Stimulated activated CD8-positive, alpha-beta memory T cell treated with anti-CD3 and anti-CD28 coated beads, Interleukin-4, amount 100 ng/mL, for 4 hours (primary cell): Measurements from ENCODE around the gene ZBTB11.
"Not testable (repeated sequence)": the region's sequence is repeated elsewhere in the genome, so short reads cannot be mapped to it uniquely, and the experiment has no call there.

Experiments used
- DNase-seq, 2 donors: peaks; one replicate each; pipeline ENCODE4 v3.0.0-alpha.2; 2020; ENCODE audit warnings: low read depth in 2 of 2, low spot score in 1 of 2

Gene ZBTB11

DNA sequence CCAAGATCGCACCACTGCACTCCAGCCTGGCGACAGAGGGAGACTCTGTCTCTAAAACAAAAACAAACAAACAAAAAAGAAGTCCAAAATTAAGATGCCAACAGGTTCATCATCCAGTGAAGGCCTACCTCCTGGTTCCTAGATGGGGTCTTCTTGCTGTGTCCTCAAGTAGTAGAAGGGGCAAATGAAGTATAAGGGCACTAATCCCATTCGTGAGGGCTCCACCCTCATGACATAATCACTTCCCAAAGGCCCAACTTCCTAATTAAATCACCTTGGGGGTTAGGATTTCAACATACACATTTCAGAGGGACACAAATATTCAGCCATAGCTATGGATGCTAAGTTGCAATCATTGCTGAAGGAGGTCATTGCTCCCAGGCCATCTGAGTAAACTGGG, 57.2 kb downstream of the ZBTB11 start:
- no peak for DNase-seq

DNA sequence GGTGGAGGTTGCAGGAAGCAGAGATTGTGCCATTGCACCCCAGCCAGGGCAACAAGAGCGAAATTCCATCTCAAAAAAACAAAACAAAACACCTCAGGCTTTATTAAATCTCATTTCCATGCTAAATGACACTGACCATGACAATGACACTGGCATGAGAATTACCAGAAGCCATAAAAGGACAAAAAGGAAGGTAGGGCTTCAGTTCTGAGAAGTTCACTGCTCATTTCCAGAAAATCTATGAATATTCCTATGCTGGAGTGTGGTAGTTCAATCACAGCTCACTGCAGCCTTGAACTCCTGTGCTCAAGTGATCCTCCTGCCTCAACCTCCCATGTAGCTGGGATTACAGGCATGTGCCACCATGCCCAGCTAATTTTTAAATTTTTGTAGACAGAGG, 58.2 kb downstream of the ZBTB11 start:
- no peak for DNase-seq

DNA sequence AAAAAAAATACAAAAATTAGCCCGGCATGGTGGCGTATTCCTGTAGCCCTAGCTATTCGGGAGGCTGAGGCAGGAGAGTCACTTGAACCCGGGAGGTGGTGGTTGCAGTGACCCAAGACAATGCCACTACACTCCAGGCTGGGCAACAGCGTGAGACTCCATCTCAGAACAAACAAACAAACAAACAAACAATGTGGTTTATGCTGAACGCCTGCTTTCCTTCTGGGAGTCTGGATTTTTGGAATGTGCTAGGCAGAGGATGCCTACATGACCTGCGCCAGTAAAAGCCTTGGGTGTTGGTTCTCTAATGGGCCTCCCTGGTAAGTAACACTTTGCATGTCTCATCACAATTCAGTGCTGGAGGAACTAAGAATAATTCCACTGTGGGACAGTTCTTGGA, 59.5 kb downstream of the ZBTB11 start:
- DNase-seq: no peak

GRCh38 chr3:101615525-101615924, 61.4 kb downstream of the ZBTB11 start:
- DNase-seq: no peak

DNA sequence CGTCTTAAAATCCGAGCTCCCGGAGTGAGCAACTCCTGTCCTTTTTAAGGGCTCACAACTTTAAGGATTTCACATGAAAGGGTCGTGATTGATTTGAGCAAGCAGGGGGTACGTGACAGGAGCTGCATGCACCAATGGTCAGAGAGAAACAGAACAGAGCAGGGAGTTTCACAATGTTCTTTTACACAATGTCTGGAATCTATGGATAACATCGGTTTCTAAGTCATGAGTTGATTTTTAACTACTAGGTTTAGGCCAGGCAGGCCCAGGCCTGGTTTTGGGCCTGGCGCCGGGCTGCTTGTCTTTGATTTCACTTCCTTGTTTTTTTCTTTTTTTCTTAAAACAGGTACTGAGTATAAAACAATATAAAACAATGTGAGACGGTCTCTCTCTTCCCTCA, 63.9 kb downstream of the ZBTB11 start:
- DNase-seq: not testable (repeated sequence)

DNA sequence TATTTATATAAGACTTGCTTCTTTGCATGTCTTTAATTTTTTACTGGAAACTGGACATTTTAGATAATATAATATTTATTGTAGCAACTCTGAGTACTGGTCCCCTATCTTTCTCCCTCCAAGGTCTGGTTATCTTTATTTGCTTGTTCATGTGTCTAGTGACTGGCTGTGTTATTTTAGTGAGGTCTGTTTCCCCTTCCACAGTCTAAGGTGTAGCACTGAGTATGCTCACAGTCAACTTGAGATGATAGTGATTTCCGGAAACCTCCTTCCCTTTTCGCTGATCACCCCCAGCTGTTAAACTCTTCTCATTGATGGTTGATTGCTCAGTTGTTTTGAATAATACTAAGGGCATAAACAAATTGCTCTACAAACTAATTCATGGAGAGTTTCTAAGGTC, 65.9 kb downstream of the ZBTB11 start:
- no peak for DNase-seq

- not testable (repeated sequence) for DNase-seq
These were observed 71.5 kb downstream of the ZBTB11 start for GRCh38 chr3:101605398-101605797.

DNA sequence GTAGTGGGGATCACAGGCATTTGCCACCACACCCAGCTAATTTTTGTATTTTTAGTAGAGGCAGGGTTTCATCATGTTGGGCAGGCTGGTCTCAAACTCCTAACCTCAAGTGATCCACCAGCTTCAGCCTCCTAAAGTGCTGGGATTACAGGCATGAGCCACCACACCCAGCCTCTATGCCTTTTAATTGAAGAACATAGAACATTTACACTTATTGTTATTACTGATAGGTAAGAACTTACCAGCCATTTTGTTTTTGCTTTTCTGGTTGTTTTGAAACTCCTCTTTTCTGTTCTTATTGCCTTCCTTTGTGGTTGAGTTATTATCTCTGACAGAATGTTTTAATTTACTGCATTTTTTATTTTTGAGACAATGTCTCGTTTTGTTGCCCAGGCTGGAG, 73.7 kb downstream of the ZBTB11 start:
- no peak for DNase-seq

DNA sequence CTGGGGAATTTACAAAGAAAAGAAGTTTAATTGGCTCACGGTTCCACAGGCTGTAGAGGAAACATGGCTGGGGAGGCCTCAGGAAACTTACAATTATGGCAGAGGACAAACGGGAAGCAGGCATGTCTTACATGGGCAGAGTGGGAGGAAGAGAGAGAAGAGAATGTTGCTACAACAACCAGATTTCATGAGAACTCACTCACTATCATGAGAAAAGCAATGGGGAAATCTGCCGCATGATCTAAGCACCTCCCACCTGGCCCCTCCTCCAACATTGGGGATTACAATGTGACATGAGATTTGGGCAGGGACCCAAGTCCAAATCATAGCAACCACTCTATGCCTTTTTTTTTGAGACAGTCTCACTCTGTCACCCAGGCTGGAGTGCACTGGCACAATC, 74.2 kb downstream of the ZBTB11 start:
- DNase-seq: no peak
